ENCODE measurements around the gene KRT8.

Gene KRT8

GRCh38 chr12:52909331-52909730, 4.5 kb upstream of the KRT8 start:
- no peaks in the 10 kb centered on the region for H3K36me3 ChIP-seq
- TF ChIP-seq, protein P1, sequence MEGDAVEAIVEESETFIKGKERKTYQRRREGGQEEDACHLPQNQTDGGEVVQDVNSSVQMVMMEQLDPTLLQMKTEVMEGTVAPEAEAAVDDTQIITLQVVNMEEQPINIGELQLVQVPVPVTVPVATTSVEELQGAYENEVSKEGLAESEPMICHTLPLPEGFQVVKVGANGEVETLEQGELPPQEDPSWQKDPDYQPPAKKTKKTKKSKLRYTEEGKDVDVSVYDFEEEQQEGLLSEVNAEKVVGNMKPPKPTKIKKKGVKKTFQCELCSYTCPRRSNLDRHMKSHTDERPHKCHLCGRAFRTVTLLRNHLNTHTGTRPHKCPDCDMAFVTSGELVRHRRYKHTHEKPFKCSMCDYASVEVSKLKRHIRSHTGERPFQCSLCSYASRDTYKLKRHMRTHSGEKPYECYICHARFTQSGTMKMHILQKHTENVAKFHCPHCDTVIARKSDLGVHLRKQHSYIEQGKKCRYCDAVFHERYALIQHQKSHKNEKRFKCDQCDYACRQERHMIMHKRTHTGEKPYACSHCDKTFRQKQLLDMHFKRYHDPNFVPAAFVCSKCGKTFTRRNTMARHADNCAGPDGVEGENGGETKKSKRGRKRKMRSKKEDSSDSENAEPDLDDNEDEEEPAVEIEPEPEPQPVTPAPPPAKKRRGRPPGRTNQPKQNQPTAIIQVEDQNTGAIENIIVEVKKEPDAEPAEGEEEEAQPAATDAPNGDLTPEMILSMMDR (IDR thresholded peaks at IDR 0.05) = no peak
- DNase-seq = no peak
- H3K9me3 ChIP-seq = no peaks in the 10 kb centered on the region
- H3K4me3 ChIP-seq = no peak overlapping the region
- peaks cover 0 to 6% (median 0%) of the 10 kb centered on the region in 4 donors for H3K4me1 ChIP-seq
- no peak overlapping the region for H3K27ac ChIP-seq
- intact Hi-C loops (cut with DNase I; ENCODE audit: low total_unique reads) = no loop called here
- no peaks in the 10 kb centered on the region for H3K27me3 ChIP-seq

DNA sequence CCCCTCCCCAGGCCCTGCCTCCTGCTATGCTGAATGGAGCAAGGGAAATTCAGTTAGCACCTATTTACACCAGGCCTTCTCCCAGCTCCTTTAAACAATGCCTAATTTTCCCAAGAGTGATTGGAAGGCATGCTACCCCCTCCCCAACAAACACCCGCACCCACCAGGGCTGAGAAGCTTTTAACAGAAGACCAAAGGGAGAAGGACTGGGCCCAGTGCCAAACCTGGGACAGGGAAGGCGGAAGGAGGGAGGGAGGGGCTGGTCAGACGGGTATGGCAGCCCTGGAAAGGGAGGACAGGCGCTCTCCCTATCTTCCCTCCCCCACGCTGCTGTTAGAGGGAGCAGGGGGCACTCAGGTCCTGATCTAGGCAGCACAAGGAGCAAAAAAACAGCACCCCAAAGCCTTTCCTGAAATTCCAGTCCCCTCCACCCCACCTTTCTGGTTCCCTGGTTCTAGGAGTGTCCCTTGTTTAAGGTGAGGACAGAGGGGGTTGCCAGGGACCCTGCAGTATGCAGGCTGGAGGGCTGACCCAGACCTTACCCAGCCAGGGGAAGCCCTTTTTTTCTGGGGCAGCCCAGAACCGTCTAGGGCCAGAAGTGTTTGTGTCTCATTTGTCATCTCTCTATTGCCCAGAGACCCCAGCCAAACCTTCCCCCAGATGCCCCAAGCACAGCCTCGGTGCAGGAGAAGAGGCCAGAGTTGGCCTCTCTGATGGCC, 2.4 kb upstream of the KRT8 start:
- Histone ChIP-seq H3K4me3 (no peak overlapping the region), H3K36me3 (no peaks in the 10 kb centered on the region), H3K4me1 (peaks cover 0 to 17% (median 5%) of the 10 kb centered on the region in 4 donors), H3K9me3 (no peaks in the 10 kb centered on the region), H3K27me3 (no peaks in the 10 kb centered on the region), H3K27ac (no peak overlapping the region)
- TF ChIP-seq, protein P1 (IDR thresholded peaks at IDR 0.05) = no peak
- peak in 1 of 2 donors; percentile 35 for DNase-seq
- intact Hi-C loops (cut with DNase I; ENCODE audit: low total_unique reads) = no loop called here

GRCh38 chr12:52906191-52906601, 1.3 kb upstream of the KRT8 start:
- Histone ChIP-seq H3K4me1 (peaks cover 0 to 17% (median 5%) of the 10 kb centered on the region in 4 donors), H3K27me3 (no peaks in the 10 kb centered on the region), H3K4me3 (no peak overlapping the region), H3K9me3 (no peaks in the 10 kb centered on the region), H3K36me3 (no peaks in the 10 kb centered on the region), H3K27ac (no peak overlapping the region)
- DNase-seq = no peak
- intact Hi-C loops (cut with DNase I; ENCODE audit: low total_unique reads) = no loop called here
- TF ChIP-seq, protein P1 (IDR thresholded peaks at IDR 0.05) = no peak

- Histone ChIP-seq H3K9me3 (no peaks in the 10 kb centered on the region), H3K4me3 (peak overlapping the region; percentile 45 to 49), H3K27ac (peak overlapping the region; percentile 49 to 63), H3K36me3 (peaks cover 0 to 13% (median 0%) of the 10 kb centered on the region in 3 donors), H3K4me1 (peaks cover 0 to 17% (median 5%) of the 10 kb centered on the region in 4 donors), H3K27me3 (no peaks in the 10 kb centered on the region)
- intact Hi-C loops (cut with DNase I; ENCODE audit: low total_unique reads) = no loop called here
- TF ChIP-seq, protein P1 (IDR thresholded peaks at IDR 0.05) = no peak
- no peak for DNase-seq
Observed at GRCh38 chr12:52903855-52904508, 894 bp downstream of the KRT8 start.

- TF ChIP-seq, protein P1 (IDR thresholded peaks at IDR 0.05) = no peak
- peaks cover 0 to 17% (median 5%) of the 10 kb centered on the region in 4 donors for H3K4me1 ChIP-seq
Observed at GRCh38 chr12:52903285-52903854, 1.5 kb downstream of the KRT8 start.

More at GRCh38 chr12:52903285-52903854, 1.5 kb downstream of the KRT8 start:
- DNase-seq = peak; percentile 56 to 76
- no peaks in the 10 kb centered on the region for H3K27me3 ChIP-seq
- H3K9me3 ChIP-seq = no peaks in the 10 kb centered on the region
- peak overlapping the region; percentile 49 to 63 for H3K27ac ChIP-seq
- H3K36me3 ChIP-seq = peaks cover 0 to 18% (median 0%) of the 10 kb centered on the region in 3 donors
- intact Hi-C loops (cut with DNase I; ENCODE audit: low total_unique reads) = no loop called here
- peak overlapping the region; percentile 45 to 49 for H3K4me3 ChIP-seq

All from tibial artery (tissue), 4 donors.